HG02623 (cell line): ENCODE data around the gene MRPL36.

Source experiments
- ATAC-seq: cut with Tn5 transposase; IDR thresholded peaks from one replicate; pipeline ENCODE4 v1.9.1; 2021; ENCODE audit warnings: moderate library complexity; ENCODE audit not compliant: unreplicated experiment

MRPL36 gene

GRCh38 chr5:1751026-1751863, 48.4 kb downstream of the MRPL36 start:
- no peak for ATAC-seq

- ATAC-seq = no peak
These were observed 49.2 kb downstream of the MRPL36 start for GRCh38 chr5:1750469-1750868.

DNA sequence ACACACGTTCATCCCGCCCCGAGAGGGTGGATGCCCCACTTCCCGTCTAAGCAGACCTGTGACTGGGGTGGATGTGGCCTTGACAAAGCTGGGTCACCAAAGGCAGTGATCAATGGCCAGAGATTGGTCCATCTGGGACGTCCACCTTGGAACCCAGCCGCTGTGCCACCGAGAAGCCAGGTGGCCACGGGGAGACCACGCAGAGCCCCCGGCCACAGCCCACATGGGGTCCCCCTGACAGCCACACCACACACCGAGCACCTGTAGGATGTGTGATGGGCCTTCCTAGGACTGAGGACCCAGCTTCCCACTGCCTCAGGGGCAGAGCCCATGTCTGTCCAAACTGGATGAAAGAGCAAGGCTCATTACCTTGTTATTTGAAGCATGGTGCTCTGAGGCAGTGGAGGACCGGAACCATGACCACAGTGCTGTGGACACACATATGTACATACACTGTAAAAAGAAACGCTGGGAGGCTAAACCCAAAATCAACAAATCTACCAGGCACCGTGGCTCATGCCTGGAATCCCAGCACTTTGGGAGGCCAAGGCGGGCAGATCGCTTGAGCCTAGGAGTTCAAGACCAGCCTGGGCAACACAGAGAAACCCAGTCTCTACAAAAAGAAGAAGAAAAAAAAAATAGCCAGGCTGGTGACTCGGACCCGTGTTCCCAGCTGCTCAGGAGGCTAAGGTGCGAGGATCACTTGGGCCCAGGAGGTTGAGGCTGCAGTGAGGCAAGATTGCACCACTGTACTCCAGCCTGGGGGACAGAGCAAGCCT, 50.1 kb downstream of the MRPL36 start:
- ATAC-seq = no peak

DNA sequence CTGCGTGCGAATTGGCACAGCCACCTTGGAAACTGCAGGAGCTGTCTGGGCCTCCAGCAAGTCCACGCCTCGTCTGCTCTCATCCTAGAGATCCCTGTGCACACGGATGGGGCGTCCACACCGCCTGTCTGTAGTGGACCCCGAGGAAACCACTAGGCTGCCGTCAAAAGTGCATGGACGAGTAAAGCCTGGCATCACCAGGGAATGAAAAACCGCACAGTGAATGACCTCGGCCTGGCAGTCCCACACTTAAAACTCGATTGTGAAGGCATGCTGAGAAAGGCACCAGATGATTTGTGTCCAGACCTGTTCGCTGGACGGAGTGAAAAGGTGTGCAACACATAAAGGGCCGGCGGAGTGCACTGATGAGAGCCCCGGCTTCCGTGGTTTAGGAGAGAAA, 50.8 kb downstream of the MRPL36 start:
- no peak for ATAC-seq
